HCT116 (cell line): ENCODE measurements around the gene MTRR. TPM values are rescaled to one million over a fixed set of nuclear protein-coding genes. Genes with fewer than 3 reads are reported as not detected.
A peak's percentile ranks its signal among the peaks of the same experiment; 100 is the strongest.

Source experiments
- ATAC-seq: fragments of 200-7000 bp; cut with Tn5 transposase; 2 replicates; pipeline ENCODE4 v1.9.1; 2020; ENCODE audit warnings: mild to moderate bottlenecking, moderate library complexity
- BruUV-seq: library from RNA; stranded (reverse); fragments of 400-500 nt; replicated peaks from 2 replicates; lab custom pipeline; 2021; lab: Mats Ljungman, UMichigan
- CTCF ChIA-PET: fragments of 300-600 bp; sonication (Branson Sonifier 250); formaldehyde crosslinking; loops from one replicate; lab custom pipeline; 2021; ENCODE audit warnings: antibody characterized with exemption; lab: Charles Lee
- POLR2A ChIA-PET: fragments of 300-600, 350-600 bp; sonication (Branson Sonifier 250); formaldehyde crosslinking; loops from one replicate; lab custom pipeline; 2021; ENCODE audit warnings: antibody characterized with exemption; lab: Charles Lee
- RAD21 ChIA-PET, 2 experiments: fragments of 300-600 bp; sonication (Branson Sonifier 250); formaldehyde crosslinking; loops; one replicate each; lab custom pipeline; 2023; ENCODE audit warnings: low total read pairs in 2 of 2; ENCODE audit not compliant: uncharacterized antibody in 2 of 2, unreplicated experiment in 2 of 2, low non-redundant PET in 1 of 2; lab: Charles Lee
- DNase-seq: peaks from one replicate; pipeline ENCODE4 v3.0.0-alpha.2; 2010; ENCODE audit warnings: low read depth, low spot score
- H2AFZ ChIP-seq: fragments of 200-600 bp; shearing (Covaris generic), sonication (generic); 2 replicates; pipeline ENCODE4 v1.6.1; 2017; ENCODE audit warnings: low read depth, mixed run types, mixed read lengths, antibody characterized with exemption, low read length; ENCODE audit not compliant: poor library complexity, severe bottlenecking
- H3K27ac ChIP-seq: 2 replicates; pipeline ENCODE4 v1.5.1; 2012; ENCODE audit warnings: low read depth, low read length
- H3K27me3 ChIP-seq: fragments of 200-600 bp; sonication (generic); 2 replicates; pipeline ENCODE4 v1.6.1; 2016; ENCODE audit warnings: mixed run types, low read length, mixed read lengths; ENCODE audit not compliant: insufficient read depth
- H3K36me3 ChIP-seq, 2 experiments: fragments of 200-500 bp in 1 of 2; fragments of 200-600 bp in 1 of 2; sonication (Bioruptor generic) in 1 of 2; sonication (generic) in 1 of 2; 2 replicates each; pipeline versions ENCODE4 v1.5.1 to v1.6.1; 2014 to 2016; ENCODE audit warnings: low read length in 2 of 2, inconsistent platforms in 1 of 2, mixed read lengths in 1 of 2, mixed run types in 1 of 2; ENCODE audit not compliant: insufficient read depth in 2 of 2, control insufficient read depth in 1 of 2
- H3K4me1 ChIP-seq, 2 experiments: fragments of 200-600 bp in 1 of 2; sonication (generic) in 1 of 2; 2 replicates each; pipeline versions ENCODE4 v1.5.1 to v1.6.1; 2012 to 2017; ENCODE audit warnings: low read length in 2 of 2, inconsistent platforms in 1 of 2, mild to moderate bottlenecking in 1 of 2, mixed read lengths in 1 of 2, mixed run types in 1 of 2, moderate library complexity in 1 of 2; ENCODE audit not compliant: insufficient read depth in 2 of 2, control insufficient read depth in 1 of 2
- H3K4me2 ChIP-seq: fragments of 200-600 bp; sonication (generic); 2 replicates; pipeline ENCODE4 v1.6.1; 2017; ENCODE audit warnings: mixed run types, low read length, mixed read lengths
- H3K4me3 ChIP-seq, 2 experiments: fragments of 200-600 bp in 1 of 2; sonication (generic) in 1 of 2; replicated peaks in 1 of 2; 2 replicates each; pipeline ENCODE4 v1.5.1; 2011 to 2016; ENCODE audit warnings: low read length in 2 of 2, control low read depth in 1 of 2, low read depth in 1 of 2, mild to moderate bottlenecking in 1 of 2, mixed read lengths in 1 of 2, mixed run types in 1 of 2
- H3K79me2 ChIP-seq: fragments of 200-600 bp; sonication (generic); 2 replicates; pipeline ENCODE4 v1.6.1; 2017; ENCODE audit warnings: mild to moderate bottlenecking, mixed run types, low read length, moderate library complexity, mixed read lengths; ENCODE audit not compliant: insufficient read depth
- H3K9ac ChIP-seq: fragments of 200-600 bp; sonication (generic); 2 replicates; pipeline ENCODE4 v1.6.1; 2016; ENCODE audit warnings: low read length, mixed read lengths
- H3K9me2 ChIP-seq: fragments of 200-600 bp; sonication (generic), shearing (Covaris generic); 2 replicates; pipeline ENCODE4 v1.6.1; 2017; ENCODE audit warnings: mixed run types, mild to moderate bottlenecking, moderate library complexity; ENCODE audit not compliant: insufficient read depth
- H3K9me3 ChIP-seq, 2 experiments: fragments of 200-500 bp in 1 of 2; fragments of 200-600 bp in 1 of 2; sonication (Bioruptor generic) in 1 of 2; sonication (generic) in 1 of 2; 2 replicates each; pipeline ENCODE4 v1.6.1; 2014 to 2017; ENCODE audit warnings: low read length in 2 of 2, mixed read lengths in 2 of 2, inconsistent platforms in 1 of 2, low read depth in 1 of 2, mild to moderate bottlenecking in 1 of 2, mixed run types in 1 of 2, moderate library complexity in 1 of 2; ENCODE audit not compliant: control insufficient read depth in 1 of 2, insufficient read depth in 1 of 2
- H4K20me1 ChIP-seq: fragments of 200-600 bp; sonication (generic), shearing (Covaris generic); 2 replicates; pipeline ENCODE4 v1.6.1; 2017; ENCODE audit warnings: mixed run types, mild to moderate bottlenecking, moderate library complexity; ENCODE audit not compliant: insufficient read depth
- ATF3 ChIP-seq: IDR thresholded peaks from 2 replicates; pipeline ENCODE4 v1.6.1; 2012
- CBX3 ChIP-seq: IDR thresholded peaks from 2 replicates; pipeline ENCODE4 v1.6.1; 2012; ENCODE audit warnings: low read depth
- CEBPB ChIP-seq: IDR thresholded peaks from 2 replicates; pipeline ENCODE4 v1.6.1; 2012; ENCODE audit warnings: low read depth
- CTCF ChIP-seq, 3 experiments: fragments of 200-600 bp in 1 of 3; sonication (generic) in 1 of 3; IDR thresholded peaks in 2 of 3; conservative IDR thresholded peaks in 1 of 3; 2 replicates each; pipeline ENCODE4 v1.5.1; 2012 to 2017; ENCODE audit warnings: low read depth in 2 of 3, low read length in 2 of 3, antibody characterized with exemption in 1 of 3, borderline replicate concordance in 1 of 3, control low read depth in 1 of 3, mild to moderate bottlenecking in 1 of 3, mixed read lengths in 1 of 3, mixed run types in 1 of 3, moderate library complexity in 1 of 3; ENCODE audit not compliant: insufficient read depth in 1 of 3
- ELF1 ChIP-seq: IDR thresholded peaks from 2 replicates; pipeline ENCODE4 v1.6.1; 2012; ENCODE audit warnings: low read depth, borderline replicate concordance
- EZH2phosphoT487 ChIP-seq: fragments of 200-600 bp; IDR thresholded peaks from 2 replicates; pipeline ENCODE4 v1.6.1; 2018; ENCODE audit warnings: antibody characterized with exemption, borderline replicate concordance
- FOSL1 ChIP-seq: IDR thresholded peaks from 2 replicates; pipeline ENCODE4 v1.6.1; 2012; ENCODE audit warnings: low read depth
- JUND ChIP-seq: IDR thresholded peaks from 2 replicates; pipeline ENCODE4 v1.6.1; 2012
- RAD21 ChIP-seq: IDR thresholded peaks from 2 replicates; pipeline ENCODE4 v1.6.1; 2012; ENCODE audit warnings: low read depth, mild to moderate bottlenecking
- SIN3A ChIP-seq: IDR thresholded peaks from 2 replicates; pipeline ENCODE4 v1.6.1; 2012; ENCODE audit warnings: low read depth
- ZNF274 ChIP-seq: fragments of 200-500 bp; sonication (Bioruptor generic); IDR thresholded peaks from 2 replicates; pipeline ENCODE4 v1.6.1; 2014; ENCODE audit warnings: mild to moderate bottlenecking, low read depth, low read length, inconsistent platforms
- intact Hi-C: fragments of 100-400 bp; cut with micrococcal nuclease; formaldehyde crosslinking; loops from 2 replicates; pipeline ENCODE4 v1.10.0; 2022
- total RNA-seq: library from RNA; stranded (reverse); gene quantifications from one replicate; pipeline ENCODE4 v1.2.1, GENCODE V29; 2021; ENCODE audit not compliant: unreplicated experiment
- TF ChIP-seq, protein P1 (sequence below): IDR thresholded peaks from 2 replicates; pipeline ENCODE4 v1.6.1; 2012
- TF ChIP-seq, protein P2 (sequence below): IDR thresholded peaks from 2 replicates; pipeline ENCODE4 v1.6.1; 2012; ENCODE audit warnings: low read depth

MTRR gene
- total RNA-seq, 1 experiment from 2014 or later, result 32.5 TPM

GRCh38 chr5:7897014-7897600 lies 28.2 kb downstream of the MTRR start:
- no peaks in the 10 kb centered on the region for H3K4me1 ChIP-seq
- H4K20me1 ChIP-seq, result no peaks in the 10 kb centered on the region; the same call in 1 of the 2 replicates
- ATAC-seq, result peak; percentile 61; the same call in 1 of the 2 replicates
- no peak overlapping the region for H3K4me2 ChIP-seq
- peaks cover 39 to 57% of the 10 kb centered on the region in 2 experiments for H3K36me3 ChIP-seq
- peaks cover 4% of the 10 kb centered on the region; the same call in 1 of the 2 replicates for H3K79me2 ChIP-seq
- H3K9me3 ChIP-seq, result no peaks in the 10 kb centered on the region
- no peak for DNase-seq
- ChIA-PET RAD21 (no interaction called here), POLR2A (no interaction called here), CTCF (interaction anchor here (1.1 kb wide), 1 partner anchor 10 kb away, joined by 4 read pairs; no protein-coding TSS in a partner anchor)
- no peak overlapping the region for H3K4me3 ChIP-seq
- H3K27me3 ChIP-seq, result no peaks in the 10 kb centered on the region
- no peak overlapping the region for H3K27ac ChIP-seq
- H3K9ac ChIP-seq, result no peak overlapping the region
- no peak for TF ChIP-seq CEBPB
- peak in 2 of 3 experiments; percentile 43 to 46; a peak in 4 of 6 replicates for TF ChIP-seq CTCF (IDR thresholded peaks at IDR 0.05 in 2 of 3, conservative IDR thresholded peaks at IDR 0.05 in 1 of 3; ENCODE audit: borderline replicate concordance in 1 of 3, insufficient read depth in 1 of 3, low read depth in 2 of 3, low read length in 2 of 3)
- H2AFZ ChIP-seq, result no peak overlapping the region
- intact Hi-C loops, result no loop called here
- BruUV-seq, result no TSS peak
- no peaks in the 10 kb centered on the region for H3K9me2 ChIP-seq

- Histone ChIP-seq H3K4me2 (no peak overlapping the region), H3K4me1 (peaks cover 2 to 9% of the 10 kb centered on the region in 2 experiments; a peak in 2 of 4 replicates), H4K20me1 (no peaks in the 10 kb centered on the region), H3K36me3 (peaks cover 19 to 27% of the 10 kb centered on the region in 2 experiments; a peak in 3 of 4 replicates), H3K9me2 (no peaks in the 10 kb centered on the region), H2AFZ (no peak overlapping the region), H3K27ac (no peak overlapping the region), H3K9me3 (no peaks in the 10 kb centered on the region), H3K79me2 (no peaks in the 10 kb centered on the region), H3K27me3 (no peaks in the 10 kb centered on the region), H3K4me3 (no peak overlapping the region), H3K9ac (no peak overlapping the region)
- no peak for DNase-seq
- BruUV-seq, result no TSS peak
- intact Hi-C loops, result no loop called here
- ChIA-PET RAD21 (no interaction called here), CTCF (no interaction called here), POLR2A (no interaction called here)
- ATAC-seq, result no peak
- no peak for TF ChIP-seq ZNF274
- TF ChIP-seq, protein P1, sequence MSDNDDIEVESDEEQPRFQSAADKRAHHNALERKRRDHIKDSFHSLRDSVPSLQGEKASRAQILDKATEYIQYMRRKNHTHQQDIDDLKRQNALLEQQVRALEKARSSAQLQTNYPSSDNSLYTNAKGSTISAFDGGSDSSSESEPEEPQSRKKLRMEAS, result no peak
- TF ChIP-seq, protein P2, sequence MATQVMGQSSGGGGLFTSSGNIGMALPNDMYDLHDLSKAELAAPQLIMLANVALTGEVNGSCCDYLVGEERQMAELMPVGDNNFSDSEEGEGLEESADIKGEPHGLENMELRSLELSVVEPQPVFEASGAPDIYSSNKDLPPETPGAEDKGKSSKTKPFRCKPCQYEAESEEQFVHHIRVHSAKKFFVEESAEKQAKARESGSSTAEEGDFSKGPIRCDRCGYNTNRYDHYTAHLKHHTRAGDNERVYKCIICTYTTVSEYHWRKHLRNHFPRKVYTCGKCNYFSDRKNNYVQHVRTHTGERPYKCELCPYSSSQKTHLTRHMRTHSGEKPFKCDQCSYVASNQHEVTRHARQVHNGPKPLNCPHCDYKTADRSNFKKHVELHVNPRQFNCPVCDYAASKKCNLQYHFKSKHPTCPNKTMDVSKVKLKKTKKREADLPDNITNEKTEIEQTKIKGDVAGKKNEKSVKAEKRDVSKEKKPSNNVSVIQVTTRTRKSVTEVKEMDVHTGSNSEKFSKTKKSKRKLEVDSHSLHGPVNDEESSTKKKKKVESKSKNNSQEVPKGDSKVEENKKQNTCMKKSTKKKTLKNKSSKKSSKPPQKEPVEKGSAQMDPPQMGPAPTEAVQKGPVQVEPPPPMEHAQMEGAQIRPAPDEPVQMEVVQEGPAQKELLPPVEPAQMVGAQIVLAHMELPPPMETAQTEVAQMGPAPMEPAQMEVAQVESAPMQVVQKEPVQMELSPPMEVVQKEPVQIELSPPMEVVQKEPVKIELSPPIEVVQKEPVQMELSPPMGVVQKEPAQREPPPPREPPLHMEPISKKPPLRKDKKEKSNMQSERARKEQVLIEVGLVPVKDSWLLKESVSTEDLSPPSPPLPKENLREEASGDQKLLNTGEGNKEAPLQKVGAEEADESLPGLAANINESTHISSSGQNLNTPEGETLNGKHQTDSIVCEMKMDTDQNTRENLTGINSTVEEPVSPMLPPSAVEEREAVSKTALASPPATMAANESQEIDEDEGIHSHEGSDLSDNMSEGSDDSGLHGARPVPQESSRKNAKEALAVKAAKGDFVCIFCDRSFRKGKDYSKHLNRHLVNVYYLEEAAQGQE, result no peak
- no peak for TF ChIP-seq SIN3A
- no peak for TF ChIP-seq EZH2phosphoT487
- TF ChIP-seq FOSL1, result no peak
- TF ChIP-seq JUND, result no peak
- TF ChIP-seq CBX3, result no peak
- no peak for TF ChIP-seq ELF1
- TF ChIP-seq RAD21, result no peak
- TF ChIP-seq ATF3, result no peak
These were observed 33.3 kb downstream of the MTRR start for GRCh38 chr5:7902201-7902600.
